Prostate gland (tissue), 2 donors: ENCODE measurements around the gene PALB2.

Source experiments
- CTCF ChIP-seq, 4 experiments: fragments of 200-600 bp in 2 of 4; fragments of 450-650 bp in 2 of 4; sonication (generic) in 2 of 4; IDR thresholded peaks; 1 replicate in 3 of 4; 2 replicates in 1 of 4; pipeline ENCODE4 v1.5.1; 2016 to 2019; ENCODE audit warnings: antibody characterized with exemption in 4 of 4, mild to moderate bottlenecking in 2 of 4, moderate library complexity in 2 of 4
- POLR2A ChIP-seq: fragments of 450-650 bp; IDR thresholded peaks from one replicate; pipeline ENCODE4 v1.6.1; 2016; ENCODE audit warnings: antibody characterized with exemption, mild to moderate bottlenecking
- POLR2AphosphoS5 ChIP-seq: sonication (generic); formaldehyde crosslinking; IDR thresholded peaks from one replicate; pipeline ENCODE4 v1.6.1; 2017; ENCODE audit warnings: antibody characterized with exemption

GRCh38 chr16:23579371-23579770 lies 61.7 kb downstream of the PALB2 start:
- TF ChIP-seq CTCF (IDR thresholded peaks at IDR 0.05) (no peak), POLR2A (no peak), POLR2AphosphoS5 (no peak)
